MM.1S (cell line): Measurements from ENCODE around the gene GJA3.

Source experiments
- EZH2 ChIP-seq: fragments of 300-600 bp; sonication (generic); optimal IDR thresholded peaks from 2 replicates; pipeline ENCODE3; 2017; ENCODE audit warnings: low read depth, mild to moderate bottlenecking, antibody characterized with exemption, low read length, mixed read lengths
- EZH2phosphoT487 ChIP-seq: fragments of 300-600 bp; sonication (generic); IDR thresholded peaks from 2 replicates; pipeline ENCODE4 v1.6.1; 2018; ENCODE audit warnings: antibody characterized with exemption, low read length
- TF ChIP-seq, protein P1 (sequence below): fragments of 300-600 bp; sonication (generic); IDR thresholded peaks from 2 replicates; pipeline ENCODE4 v1.5.1; 2016; ENCODE audit warnings: antibody characterized with exemption, low read length, mixed read lengths

DNA sequence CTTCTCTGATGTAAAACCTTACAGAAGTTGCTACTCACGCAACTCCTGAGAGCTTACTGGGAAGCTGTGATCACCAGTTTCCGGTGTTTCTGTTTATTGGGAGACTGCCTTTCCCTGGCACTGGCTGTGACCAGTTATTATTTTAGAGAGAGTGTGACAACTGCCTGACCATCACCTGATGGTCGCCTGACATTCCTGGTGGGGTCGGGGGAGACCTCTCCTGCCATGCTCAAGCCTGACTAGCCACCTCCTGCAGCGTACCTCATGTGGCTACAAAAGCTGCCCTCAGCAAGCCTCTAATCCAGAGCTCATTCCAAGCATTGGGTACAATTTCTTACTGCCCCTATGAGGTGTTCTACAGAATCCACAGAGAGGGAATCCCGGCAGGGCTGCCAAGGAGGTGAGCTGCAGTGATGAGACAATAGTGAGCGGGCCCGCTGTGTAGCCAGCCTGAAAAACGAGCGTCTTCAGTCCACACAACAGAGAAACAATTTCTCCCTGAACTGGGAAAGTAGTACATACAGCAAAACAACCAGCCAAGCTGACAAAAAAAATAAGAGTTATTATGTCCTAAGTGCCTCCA is 28.7 kb downstream of the GJA3 start:
- TF ChIP-seq, protein P1, sequence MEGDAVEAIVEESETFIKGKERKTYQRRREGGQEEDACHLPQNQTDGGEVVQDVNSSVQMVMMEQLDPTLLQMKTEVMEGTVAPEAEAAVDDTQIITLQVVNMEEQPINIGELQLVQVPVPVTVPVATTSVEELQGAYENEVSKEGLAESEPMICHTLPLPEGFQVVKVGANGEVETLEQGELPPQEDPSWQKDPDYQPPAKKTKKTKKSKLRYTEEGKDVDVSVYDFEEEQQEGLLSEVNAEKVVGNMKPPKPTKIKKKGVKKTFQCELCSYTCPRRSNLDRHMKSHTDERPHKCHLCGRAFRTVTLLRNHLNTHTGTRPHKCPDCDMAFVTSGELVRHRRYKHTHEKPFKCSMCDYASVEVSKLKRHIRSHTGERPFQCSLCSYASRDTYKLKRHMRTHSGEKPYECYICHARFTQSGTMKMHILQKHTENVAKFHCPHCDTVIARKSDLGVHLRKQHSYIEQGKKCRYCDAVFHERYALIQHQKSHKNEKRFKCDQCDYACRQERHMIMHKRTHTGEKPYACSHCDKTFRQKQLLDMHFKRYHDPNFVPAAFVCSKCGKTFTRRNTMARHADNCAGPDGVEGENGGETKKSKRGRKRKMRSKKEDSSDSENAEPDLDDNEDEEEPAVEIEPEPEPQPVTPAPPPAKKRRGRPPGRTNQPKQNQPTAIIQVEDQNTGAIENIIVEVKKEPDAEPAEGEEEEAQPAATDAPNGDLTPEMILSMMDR = no peak
- TF ChIP-seq EZH2 = no peak
- TF ChIP-seq EZH2phosphoT487 = no peak
